ENCODE data around the gene CCNG2.

Gene CCNG2

GRCh38 chr4:77176640-77177039 lies 19.6 kb downstream of the CCNG2 start:
- H3K27ac Mint-ChIP-seq: no peak overlapping the region
- H3K27me3 Mint-ChIP-seq: no peaks in the 10 kb centered on the region
- no peak overlapping the region for H3K4me3 Mint-ChIP-seq
- no peaks in the 10 kb centered on the region for H3K9me3 Mint-ChIP-seq
- DNase-seq (ENCODE audit: low spot score in 2 of 2) (no peak), ATAC-seq (ENCODE audit: low read depth) (no peak)
- peaks cover 4% of the 10 kb centered on the region for H3K36me3 Mint-ChIP-seq
- peaks cover under 1% of the 10 kb centered on the region for H3K4me1 Mint-ChIP-seq

GRCh38 chr4:77177199-77177598 lies 20.2 kb downstream of the CCNG2 start:
- ATAC-seq (ENCODE audit: low read depth) (no peak), DNase-seq (ENCODE audit: low spot score in 2 of 2) (no peak)
- H3K4me3 Mint-ChIP-seq: no peak overlapping the region
- no peaks in the 10 kb centered on the region for H3K27me3 Mint-ChIP-seq
- no peaks in the 10 kb centered on the region for H3K9me3 Mint-ChIP-seq
- H3K36me3 Mint-ChIP-seq: peaks cover 2% of the 10 kb centered on the region
- no peak overlapping the region for H3K27ac Mint-ChIP-seq
- H3K4me1 Mint-ChIP-seq: no peaks in the 10 kb centered on the region

- H3K27me3 Mint-ChIP-seq: no peaks in the 10 kb centered on the region
- H3K4me3 Mint-ChIP-seq: no peak overlapping the region
- no peak for DNase-seq (ENCODE audit: low spot score in 2 of 2)
- peaks cover 2% of the 10 kb centered on the region for H3K36me3 Mint-ChIP-seq
- no peaks in the 10 kb centered on the region for H3K9me3 Mint-ChIP-seq
- H3K4me1 Mint-ChIP-seq: no peaks in the 10 kb centered on the region
- ATAC-seq (ENCODE audit: low read depth): no peak
- H3K27ac Mint-ChIP-seq: no peak overlapping the region
Measured at GRCh38 chr4:77178560-77178959, 21.6 kb downstream of the CCNG2 start.

DNA sequence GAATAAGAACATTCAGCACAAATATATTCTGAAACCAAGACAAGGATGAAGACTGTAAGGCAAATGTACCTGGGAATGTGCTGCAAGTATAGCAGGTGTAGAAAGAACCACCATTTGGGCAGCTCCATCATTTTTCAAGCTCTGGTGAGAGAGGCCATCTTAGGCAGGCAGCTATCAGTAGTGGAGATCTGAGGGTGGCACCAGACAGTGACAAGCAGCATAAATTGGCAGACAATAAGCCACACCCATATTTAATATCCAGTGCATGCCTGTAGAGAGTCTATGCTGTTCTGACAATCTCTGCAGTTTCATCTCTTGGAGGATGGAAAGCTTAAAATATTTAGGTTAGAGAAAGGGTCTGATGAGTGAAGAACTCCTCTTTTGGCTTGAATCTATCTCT lies 22.5 kb downstream of the CCNG2 start:
- Mint-ChIP-seq H3K4me1 (no peaks in the 10 kb centered on the region), H3K4me3 (no peak overlapping the region), H3K27me3 (no peaks in the 10 kb centered on the region), H3K36me3 (peaks cover 2% of the 10 kb centered on the region), H3K27ac (no peak overlapping the region), H3K9me3 (no peaks in the 10 kb centered on the region)
- DNase-seq (ENCODE audit: low spot score in 2 of 2) (no peak), ATAC-seq (ENCODE audit: low read depth) (no peak)

- Mint-ChIP-seq H3K27ac (no peak overlapping the region), H3K4me1 (no peaks in the 10 kb centered on the region), H3K36me3 (peaks cover 2% of the 10 kb centered on the region), H3K9me3 (no peaks in the 10 kb centered on the region), H3K27me3 (no peaks in the 10 kb centered on the region), H3K4me3 (no peak overlapping the region)
- ATAC-seq (ENCODE audit: low read depth): no peak
- no peak for DNase-seq (ENCODE audit: low spot score in 2 of 2)
Measured at GRCh38 chr4:77181720-77182119, 24.7 kb downstream of the CCNG2 start.

- no peak overlapping the region for H3K27ac Mint-ChIP-seq
- no peaks in the 10 kb centered on the region for H3K36me3 Mint-ChIP-seq
- no peaks in the 10 kb centered on the region for H3K9me3 Mint-ChIP-seq
- DNase-seq (ENCODE audit: low spot score in 2 of 2): no peak
- H3K4me1 Mint-ChIP-seq: peaks cover 2% of the 10 kb centered on the region
- H3K4me3 Mint-ChIP-seq: no peak overlapping the region
- no peaks in the 10 kb centered on the region for H3K27me3 Mint-ChIP-seq
- ATAC-seq (ENCODE audit: low read depth): no peak
Measured at GRCh38 chr4:77183777-77184420, 26.9 kb downstream of the CCNG2 start.

DNA sequence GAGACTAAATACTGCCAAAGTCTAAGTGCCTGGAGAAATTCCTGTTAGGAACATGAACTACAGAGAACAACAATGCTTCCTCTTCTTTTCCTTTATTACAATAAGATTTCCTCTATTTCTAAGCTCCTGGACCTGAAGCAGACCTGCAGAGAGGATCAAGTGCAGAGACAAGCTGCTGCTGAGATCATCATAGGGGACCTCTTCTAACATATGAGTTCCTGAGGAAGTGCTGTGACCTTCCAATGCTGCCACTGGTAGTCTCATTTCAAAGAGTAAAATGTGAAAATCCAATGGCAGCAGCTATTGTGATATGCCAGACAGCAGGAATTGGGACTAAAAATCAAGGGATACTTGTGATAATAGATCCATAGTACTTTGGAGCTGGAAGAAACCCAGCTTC lies 28.0 kb downstream of the CCNG2 start:
- DNase-seq (ENCODE audit: low spot score in 2 of 2): no peak
- H3K36me3 Mint-ChIP-seq: no peaks in the 10 kb centered on the region

DNA sequence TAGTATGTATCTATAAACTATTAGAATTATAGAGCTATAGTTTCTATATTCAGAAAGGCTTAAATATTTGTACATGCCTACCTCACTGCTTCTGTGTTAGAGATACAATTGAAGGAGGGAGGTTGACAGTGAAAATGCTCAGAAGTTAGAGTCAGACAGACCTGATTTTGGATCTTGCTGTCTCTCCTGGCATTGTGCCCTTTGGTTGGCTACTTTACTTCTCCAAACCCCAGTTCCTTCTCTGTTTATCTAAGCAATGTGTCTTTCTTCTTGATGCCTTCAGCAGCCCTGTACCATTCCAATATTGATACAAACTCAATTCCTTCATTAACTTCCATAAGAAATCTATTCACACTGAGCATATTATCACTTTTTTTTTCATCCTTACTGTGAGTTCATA lies 28.7 kb downstream of the CCNG2 start:
- no peaks in the 10 kb centered on the region for H3K27me3 Mint-ChIP-seq
- no peak overlapping the region for H3K27ac Mint-ChIP-seq
- ATAC-seq (ENCODE audit: low read depth) (no peak), DNase-seq (ENCODE audit: low spot score in 2 of 2) (no peak)
- no peaks in the 10 kb centered on the region for H3K9me3 Mint-ChIP-seq
- H3K4me3 Mint-ChIP-seq: no peak overlapping the region
- peaks cover 2% of the 10 kb centered on the region for H3K4me1 Mint-ChIP-seq
- H3K36me3 Mint-ChIP-seq: no peaks in the 10 kb centered on the region

More for the DNA sequence above, 28.0 kb downstream of the CCNG2 start:
- no peak for ATAC-seq (ENCODE audit: low read depth)
- H3K27ac Mint-ChIP-seq: no peak overlapping the region
- H3K4me3 Mint-ChIP-seq: no peak overlapping the region
- no peaks in the 10 kb centered on the region for H3K9me3 Mint-ChIP-seq
- no peaks in the 10 kb centered on the region for H3K27me3 Mint-ChIP-seq
- peaks cover 2% of the 10 kb centered on the region for H3K4me1 Mint-ChIP-seq

DNA sequence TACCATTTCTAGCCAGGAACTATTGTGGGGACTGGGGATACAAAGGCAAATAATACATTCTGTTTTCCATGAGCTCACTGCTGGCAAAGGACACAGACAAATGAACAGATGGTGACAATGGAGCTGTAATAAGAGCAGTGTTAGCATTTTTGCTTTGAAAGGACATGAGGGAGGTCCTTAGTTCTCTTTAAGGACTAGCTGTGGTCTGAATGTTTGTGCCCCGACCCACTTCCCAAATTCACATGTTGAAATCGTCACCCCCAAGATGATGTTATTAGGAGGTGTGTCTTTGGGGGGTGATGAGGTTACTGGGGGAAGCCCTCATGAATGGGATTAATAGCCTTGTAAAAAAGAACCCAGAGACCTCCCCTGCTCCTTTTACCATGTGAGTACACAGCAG lies 30.3 kb downstream of the CCNG2 start:
- H3K27ac Mint-ChIP-seq: no peak overlapping the region

GRCh38 chr4:77188498-77189220 lies 31.7 kb downstream of the CCNG2 start:
- no peak overlapping the region for H3K4me3 Mint-ChIP-seq
- no peak overlapping the region for H3K27ac Mint-ChIP-seq
- H3K36me3 Mint-ChIP-seq: no peaks in the 10 kb centered on the region
- no peaks in the 10 kb centered on the region for H3K27me3 Mint-ChIP-seq
- no peak for ATAC-seq (ENCODE audit: low read depth)
- H3K9me3 Mint-ChIP-seq: no peaks in the 10 kb centered on the region
- peaks cover 5% of the 10 kb centered on the region for H3K4me1 Mint-ChIP-seq
- no peak for DNase-seq (ENCODE audit: low spot score in 2 of 2)

More for the DNA sequence above, 30.3 kb downstream of the CCNG2 start:
- H3K4me3 Mint-ChIP-seq: no peak overlapping the region
- H3K36me3 Mint-ChIP-seq: no peaks in the 10 kb centered on the region
- no peaks in the 10 kb centered on the region for H3K27me3 Mint-ChIP-seq
- peaks cover 2% of the 10 kb centered on the region for H3K4me1 Mint-ChIP-seq
- no peaks in the 10 kb centered on the region for H3K9me3 Mint-ChIP-seq
- no peak for ATAC-seq (ENCODE audit: low read depth)
- no peak for DNase-seq (ENCODE audit: low spot score in 2 of 2)

DNA sequence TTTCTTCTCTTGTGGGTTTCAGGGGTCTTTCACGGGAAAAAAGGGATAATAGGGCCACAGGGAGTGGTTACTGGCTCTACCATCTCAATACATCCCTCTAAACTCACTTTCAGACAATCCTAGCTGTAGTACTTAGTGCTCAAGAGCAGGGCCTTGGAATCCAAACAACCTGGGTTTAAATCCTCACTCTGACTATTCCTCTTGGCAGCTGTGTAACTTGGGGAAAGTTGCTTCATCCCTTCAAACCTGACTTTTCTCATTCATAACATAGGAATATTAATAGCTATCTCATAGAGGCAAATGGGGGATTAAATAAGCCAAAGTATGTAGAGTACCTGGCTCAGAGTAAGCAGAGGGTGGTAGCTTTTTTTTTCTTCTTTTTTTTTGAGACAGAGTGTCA lies 32.4 kb downstream of the CCNG2 start:
- Mint-ChIP-seq H3K4me1 (peaks cover 7% of the 10 kb centered on the region), H3K27me3 (no peaks in the 10 kb centered on the region), H3K9me3 (no peaks in the 10 kb centered on the region), H3K36me3 (no peaks in the 10 kb centered on the region), H3K27ac (no peak overlapping the region), H3K4me3 (no peak overlapping the region)
- DNase-seq (ENCODE audit: low spot score in 2 of 2) (no peak), ATAC-seq (ENCODE audit: low read depth) (no peak)

DNA sequence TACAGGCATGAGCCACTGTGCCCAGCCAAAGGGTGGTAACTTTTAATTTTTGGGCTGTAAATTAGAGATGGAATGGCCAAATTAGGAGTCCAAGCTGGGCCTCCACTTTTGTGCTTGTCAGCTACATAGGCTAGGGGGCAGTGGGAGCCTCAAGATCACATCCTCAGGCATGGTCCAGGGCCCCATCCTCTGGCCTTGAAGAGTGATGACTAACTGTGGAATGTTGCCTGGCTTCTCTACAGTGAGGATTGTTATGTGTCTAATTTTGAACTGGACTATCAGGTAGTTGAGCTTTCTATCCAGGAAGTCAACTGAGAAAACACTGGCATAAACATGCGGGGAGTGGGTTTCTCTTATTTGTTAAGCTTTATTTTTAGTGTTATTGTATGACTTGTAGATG lies 33.0 kb downstream of the CCNG2 start:
- H3K4me3 Mint-ChIP-seq: no peak overlapping the region
- no peaks in the 10 kb centered on the region for H3K9me3 Mint-ChIP-seq
- peaks cover 12% of the 10 kb centered on the region for H3K4me1 Mint-ChIP-seq
- ATAC-seq (ENCODE audit: low read depth) (no peak), DNase-seq (ENCODE audit: low spot score in 2 of 2) (no peak)
- no peaks in the 10 kb centered on the region for H3K36me3 Mint-ChIP-seq
- no peak overlapping the region for H3K27ac Mint-ChIP-seq
- H3K27me3 Mint-ChIP-seq: no peaks in the 10 kb centered on the region

GRCh38 chr4:77193046-77193445 lies 36.0 kb downstream of the CCNG2 start:
- H3K27me3 Mint-ChIP-seq: no peaks in the 10 kb centered on the region
- peaks cover 23% of the 10 kb centered on the region for H3K4me1 Mint-ChIP-seq
- no peak for ATAC-seq (ENCODE audit: low read depth)
- peak overlapping the region; percentile 82 for H3K27ac Mint-ChIP-seq
- H3K9me3 Mint-ChIP-seq: no peaks in the 10 kb centered on the region
- no peak for DNase-seq (ENCODE audit: low spot score in 2 of 2)
- peak overlapping the region; percentile 81 for H3K4me3 Mint-ChIP-seq
- H3K36me3 Mint-ChIP-seq: no peaks in the 10 kb centered on the region

DNA sequence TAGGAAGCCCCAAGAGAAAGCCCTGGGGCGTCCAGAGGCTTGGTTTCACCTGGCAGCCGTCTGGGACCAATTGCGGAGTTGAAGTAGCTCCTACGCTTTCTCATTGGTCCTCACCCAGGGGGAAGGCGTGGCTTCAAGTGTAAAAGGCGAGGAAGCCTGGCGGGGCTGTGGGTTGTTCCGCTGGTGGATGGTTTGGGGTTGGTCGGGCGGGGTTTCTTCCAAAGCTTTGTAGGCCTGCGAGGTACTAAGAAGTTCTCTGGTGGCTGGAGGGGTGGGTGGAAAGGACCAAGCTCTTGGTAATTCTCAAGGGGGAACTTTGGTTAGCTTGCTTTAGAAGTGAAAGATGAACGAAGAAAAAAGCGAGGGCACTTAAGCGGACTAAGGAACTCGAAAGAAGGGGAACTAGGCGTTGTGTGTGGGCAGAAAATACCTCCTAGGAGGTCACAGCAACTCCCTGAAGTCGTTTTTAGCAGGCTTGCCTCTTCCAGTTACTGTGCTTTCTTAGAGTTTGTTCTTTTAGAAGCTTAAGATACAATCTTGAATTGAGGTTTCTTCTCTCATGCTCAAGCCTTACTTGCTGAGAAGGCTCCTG lies 36.6 kb downstream of the CCNG2 start:
- Mint-ChIP-seq H3K4me3 (peak overlapping the region; percentile 81), H3K4me1 (peaks cover 23% of the 10 kb centered on the region), H3K36me3 (no peaks in the 10 kb centered on the region), H3K9me3 (no peaks in the 10 kb centered on the region), H3K27me3 (no peaks in the 10 kb centered on the region), H3K27ac (peak overlapping the region; percentile 82)
- ATAC-seq (ENCODE audit: low read depth): peak; percentile 85
- peak; percentile 70 to 80 for DNase-seq (ENCODE audit: low spot score in 2 of 2)
